Measurements from ENCODE around the gene CEBPG.

CEBPG gene

GRCh38 chr19:33395561-33396550 lies 22.3 kb downstream of the CEBPG start:
- DNase-seq = no peak

DNA sequence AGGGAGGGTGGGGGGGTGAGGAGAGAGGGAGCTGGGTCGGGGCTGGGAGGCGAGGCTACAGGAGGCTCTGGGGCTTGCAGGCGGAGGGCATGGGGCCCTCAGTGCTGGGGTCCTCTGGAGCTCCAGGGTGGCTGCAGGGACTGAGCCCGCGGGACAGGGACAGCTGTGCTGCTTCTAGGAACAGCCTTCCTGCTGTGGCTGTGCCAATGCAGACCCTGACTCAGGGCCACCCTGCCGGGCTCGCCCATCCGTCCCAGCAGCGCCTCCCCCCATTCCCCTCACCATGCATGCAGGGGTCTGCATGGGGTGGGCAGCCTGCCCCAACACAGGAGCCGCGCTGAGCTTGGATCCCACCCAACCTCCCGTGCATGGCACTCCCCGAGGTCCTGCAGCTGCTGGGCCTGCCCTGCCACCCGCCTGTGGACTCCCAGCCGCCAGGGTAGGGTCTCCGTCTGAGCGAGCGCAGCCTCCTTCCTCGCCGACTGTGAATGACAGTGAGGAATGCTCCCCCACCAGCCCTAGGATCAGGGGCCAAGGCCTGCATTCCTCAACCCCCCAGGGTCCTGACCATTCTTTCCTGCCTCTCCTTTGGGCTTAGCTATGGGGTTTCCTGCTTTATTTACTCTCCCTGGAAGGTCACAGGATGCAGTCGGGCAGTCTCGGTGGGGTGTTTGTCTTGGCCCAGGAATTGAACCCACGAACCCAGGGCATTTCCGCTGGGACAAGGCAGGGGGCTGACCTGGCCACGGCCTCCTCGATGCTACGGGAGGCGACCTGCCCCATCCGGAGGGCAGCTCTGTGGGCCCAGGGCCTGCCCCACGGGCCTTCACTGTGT lies 23.4 kb downstream of the CEBPG start:
- no peak for DNase-seq

- DNase-seq = peak; percentile 55
These were observed 24.2 kb downstream of the CEBPG start for GRCh38 chr19:33397536-33398360.

- DNase-seq = peak; percentile 50
These were observed 25.0 kb downstream of the CEBPG start for GRCh38 chr19:33398361-33399060.

GRCh38 chr19:33399081-33399744 lies 25.7 kb downstream of the CEBPG start:
- DNase-seq = peak; percentile 39

DNA sequence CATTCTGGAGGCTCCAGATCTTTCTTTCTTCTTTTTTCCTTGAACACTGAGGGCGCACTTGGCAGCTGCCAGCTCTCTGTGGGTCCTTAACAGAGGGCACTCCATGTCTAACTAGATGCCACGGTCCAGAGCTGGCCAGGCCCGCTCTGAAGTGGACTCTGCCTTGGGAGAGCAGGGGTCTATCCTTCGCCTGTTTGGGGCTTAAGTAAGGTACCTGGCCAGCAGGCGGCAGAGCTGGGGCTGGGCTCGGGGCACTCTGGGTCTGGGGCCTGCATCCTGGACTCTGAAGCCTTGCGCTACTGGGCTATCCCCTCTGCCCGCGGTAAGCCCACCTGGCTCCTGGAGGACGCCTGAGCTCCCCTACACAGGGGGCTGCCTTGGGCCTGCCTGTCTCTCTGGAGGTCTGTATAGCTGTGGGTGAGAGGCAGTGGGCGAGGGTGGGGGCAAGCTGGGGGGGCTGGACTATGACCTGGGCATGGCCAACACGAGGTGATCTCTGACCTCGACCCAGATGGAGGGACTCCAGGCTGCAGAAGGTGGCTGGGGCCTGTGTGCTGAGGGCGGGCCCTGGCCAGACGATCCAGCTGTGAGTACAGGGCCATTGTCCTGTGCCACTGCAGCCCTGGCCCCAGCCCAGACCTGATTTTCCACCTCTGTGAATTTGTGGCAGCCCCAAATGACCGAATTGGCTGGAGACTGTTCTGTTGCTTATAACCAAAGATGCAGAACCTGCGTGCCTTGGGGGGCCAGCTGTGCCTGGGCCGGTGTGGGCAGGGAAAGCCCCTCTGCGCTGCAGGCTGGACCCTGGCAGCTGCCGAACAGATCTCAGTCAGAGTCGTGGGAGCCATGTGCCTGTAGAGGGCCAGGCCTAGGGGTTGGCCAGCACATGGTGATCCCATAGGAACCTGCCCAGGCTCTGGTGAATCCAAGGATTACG lies 26.5 kb downstream of the CEBPG start:
- peak; percentile 42 for DNase-seq

DNA sequence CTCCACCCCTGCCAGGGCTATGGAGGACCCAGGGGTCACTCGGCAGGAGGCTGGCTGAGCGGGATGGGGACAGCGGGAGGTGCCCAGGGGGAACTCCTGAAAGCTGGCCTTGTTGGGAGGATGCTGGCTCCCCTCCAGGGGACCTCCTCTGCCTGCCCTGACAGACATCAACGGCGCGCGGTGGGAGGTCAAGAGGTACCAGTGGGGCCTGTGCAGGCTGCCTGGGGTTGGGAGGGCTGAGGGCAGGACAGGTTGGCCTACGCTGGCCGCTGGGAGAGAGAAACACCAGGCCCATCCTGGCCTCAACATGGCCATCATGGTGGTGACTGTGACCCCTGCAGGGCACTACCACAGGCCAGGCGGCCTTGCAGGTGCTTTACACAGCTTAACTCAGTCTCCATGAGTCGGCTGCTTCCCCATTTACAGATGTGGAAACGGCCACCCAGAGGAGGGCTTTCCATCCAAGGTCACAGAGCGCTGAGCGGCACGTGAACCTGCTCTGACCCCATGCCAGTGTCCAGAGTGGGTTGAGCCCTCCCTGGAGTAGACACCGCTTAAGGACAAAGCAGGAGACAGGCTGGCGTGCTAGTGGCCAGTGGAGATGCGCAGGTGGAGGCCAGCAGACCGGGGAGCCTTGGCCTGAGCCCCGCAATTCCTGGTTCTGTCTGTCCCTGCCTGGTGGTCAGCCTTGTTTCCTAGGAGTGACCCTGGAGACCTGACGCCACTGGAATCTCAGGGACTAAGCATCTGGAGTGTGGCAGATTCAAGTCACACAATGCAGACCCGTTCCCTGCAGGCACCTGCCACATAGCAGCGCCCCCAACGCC lies 27.6 kb downstream of the CEBPG start:
- peak; percentile 58 for DNase-seq

- DNase-seq = no peak
These were observed 28.3 kb downstream of the CEBPG start for GRCh38 chr19:33401683-33402420.

GRCh38 chr19:33402421-33403220 lies 29.1 kb downstream of the CEBPG start:
- no peak for DNase-seq

DNA sequence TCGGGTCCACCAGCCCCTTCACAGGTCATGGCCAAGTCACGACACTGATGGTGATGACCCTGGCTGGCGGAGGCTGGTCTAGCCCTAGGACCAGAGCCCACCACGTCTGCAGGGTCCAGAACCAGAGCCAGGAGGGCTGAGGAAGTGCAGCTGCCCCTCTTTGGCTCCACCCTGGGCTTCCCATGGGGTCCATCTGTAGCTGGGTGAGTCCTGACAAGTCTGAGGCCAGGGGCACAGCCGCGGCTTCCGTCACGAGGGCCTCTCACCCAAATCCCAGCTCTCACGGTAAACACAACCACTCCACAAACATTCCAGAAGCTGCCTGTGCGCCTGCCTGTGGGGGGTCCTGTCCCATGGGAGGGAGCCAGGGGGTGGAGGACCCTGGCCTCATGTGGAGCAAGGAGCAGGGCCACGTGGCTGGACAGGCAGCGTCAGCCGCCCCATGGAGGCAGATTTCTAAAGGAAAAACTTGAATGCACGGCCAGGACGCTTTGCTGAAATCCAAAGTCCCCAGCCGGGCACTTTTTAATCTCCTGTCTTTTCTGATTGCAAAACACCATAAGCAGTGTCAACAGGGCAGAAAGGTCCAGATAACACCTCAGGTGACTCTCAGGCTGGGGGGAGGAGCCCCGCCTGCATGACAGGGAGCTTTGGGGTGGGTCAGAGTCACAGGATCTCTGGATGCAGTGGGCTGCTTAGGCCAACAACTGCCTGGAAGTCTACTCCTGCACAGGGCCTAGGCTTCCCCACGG lies 29.9 kb downstream of the CEBPG start:
- DNase-seq = no peak

GRCh38 chr19:33403973-33404304 lies 30.4 kb downstream of the CEBPG start:
- no peak for DNase-seq

DNA sequence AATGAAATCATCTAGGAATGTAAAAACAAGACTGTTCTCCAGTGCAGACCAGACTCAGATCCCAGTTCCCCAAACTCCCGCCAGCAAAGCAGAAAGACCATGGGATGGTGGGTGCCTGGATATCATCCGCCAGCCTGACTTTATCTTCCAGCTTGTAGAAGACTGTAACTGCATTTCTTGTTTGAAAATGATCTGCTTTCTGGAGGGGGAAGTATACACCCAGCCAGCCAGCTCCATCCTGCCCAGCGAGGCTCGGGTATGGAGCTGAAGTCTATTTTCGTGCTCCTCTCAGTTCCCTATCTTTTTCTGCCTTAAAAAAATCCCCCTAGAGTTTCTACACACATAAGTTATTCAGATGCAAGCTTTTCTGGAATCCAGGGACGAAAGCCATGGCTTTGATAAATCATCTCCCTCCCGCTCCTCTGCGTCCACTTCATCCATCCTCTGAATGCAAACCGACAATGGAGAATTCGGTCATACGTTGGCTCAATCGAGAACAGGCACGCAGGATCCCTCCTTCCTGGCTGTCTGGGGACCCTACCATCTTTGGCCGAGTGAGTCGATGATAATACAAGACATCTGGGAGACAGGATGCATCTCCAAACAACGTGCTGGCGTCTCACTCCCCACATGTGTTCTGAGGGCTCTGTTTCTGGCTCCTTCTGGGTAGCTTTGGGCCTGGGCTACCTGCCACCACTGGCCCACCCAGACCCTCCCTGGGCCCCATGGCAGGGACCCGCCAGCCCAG lies 31.2 kb downstream of the CEBPG start:
- DNase-seq = no peak

- DNase-seq = no peak
These were observed 31.7 kb downstream of the CEBPG start for GRCh38 chr19:33405254-33405552.

DNA sequence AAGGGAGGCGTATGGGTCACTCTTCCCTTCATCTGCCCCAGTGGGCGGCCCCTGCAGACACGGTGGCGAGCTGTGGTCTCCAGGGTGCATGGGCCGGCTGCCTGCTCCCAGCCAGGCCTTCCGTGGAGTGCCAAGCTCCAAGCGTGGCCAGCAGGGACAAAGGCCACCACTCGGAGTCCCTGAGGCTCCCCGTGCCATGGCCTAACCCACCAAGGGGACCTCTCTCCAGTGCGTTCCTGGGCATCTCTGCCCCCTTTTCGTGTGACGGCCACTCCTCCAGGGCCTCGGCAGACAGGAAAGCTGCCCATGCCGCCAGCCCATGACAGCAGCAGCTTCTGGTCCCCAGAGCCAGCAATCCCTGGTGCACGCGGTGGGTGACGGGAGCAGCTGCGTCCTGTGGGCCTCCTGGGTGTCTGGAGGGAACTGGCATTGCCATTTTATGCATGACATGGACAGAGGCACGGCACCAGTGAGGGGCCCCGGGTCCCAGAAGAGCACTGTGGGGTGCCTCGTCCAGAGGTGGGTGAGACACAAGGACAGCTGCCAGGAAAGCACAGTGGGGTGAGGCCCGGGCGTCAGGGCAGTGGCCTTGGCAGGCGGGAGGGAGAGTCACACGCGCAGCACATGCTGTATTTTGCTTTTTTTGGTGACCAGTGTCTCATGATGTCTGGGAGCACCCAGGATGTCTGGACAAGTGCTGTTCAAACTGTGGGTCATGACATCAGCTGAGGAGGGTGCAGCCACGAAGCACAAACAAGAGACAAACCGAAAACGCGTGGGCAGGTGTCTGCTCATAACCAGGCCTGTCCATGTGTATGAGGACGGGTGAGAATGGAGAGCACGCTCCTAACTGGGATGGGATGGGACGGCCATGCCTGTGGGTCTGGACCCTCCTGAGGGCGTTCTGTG lies 32.3 kb downstream of the CEBPG start:
- no peak for DNase-seq

DNA sequence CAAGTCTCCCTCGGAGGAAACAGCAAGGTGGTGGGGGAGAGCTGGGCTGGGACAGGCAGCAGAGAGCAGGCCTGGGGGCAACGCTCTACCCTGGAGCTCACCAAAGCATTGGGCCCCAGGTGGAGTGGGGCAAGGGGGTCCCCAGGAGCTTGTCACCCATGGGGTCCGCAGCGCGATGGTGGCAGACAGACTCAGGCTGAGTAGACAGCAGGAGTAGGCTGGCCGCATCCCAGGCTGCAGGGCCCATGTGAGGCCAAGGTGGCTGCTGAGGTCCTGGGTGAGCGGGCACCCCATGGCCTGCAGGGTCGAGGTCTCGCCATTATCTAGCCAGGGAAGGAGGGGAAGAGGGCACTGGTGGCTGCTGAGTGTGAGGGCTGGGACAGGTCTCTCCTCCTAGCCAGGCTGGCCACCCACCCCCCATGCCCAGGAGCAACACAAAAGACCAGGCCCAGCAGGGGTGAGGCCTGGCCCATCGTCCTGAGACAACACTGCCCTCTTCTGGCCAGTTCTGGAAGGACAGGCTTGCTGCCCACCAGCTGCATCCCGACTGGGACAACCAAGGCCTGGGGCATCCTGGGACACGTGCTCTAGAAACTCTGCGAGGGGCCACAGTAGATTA lies 33.1 kb downstream of the CEBPG start:
- peak; percentile 92 for DNase-seq

Measured in activated effector memory CD4-positive, alpha-beta T cell treated with anti-CD3 and anti-CD28 coated beads, Interleukin-2, amount 50 U/mL, for 16 hours (primary cell).